A549 treated with dexamethasone at 1 μM for 4 hours (cell line): ENCODE results near the gene PLEKHA1. TPM values are rescaled to one million over a fixed set of nuclear protein-coding genes. Genes with fewer than 3 reads are reported as not detected.

Experiments used
- total RNA-seq: library from RNA; stranded (reverse); fragments of 200-300 nt; extraction: Qiagen RNA extraction; gene quantifications from 5 replicates; pipeline ENCODE4 v1.2.3, GENCODE V29; 2022

PLEKHA1 gene
- total RNA-seq = 18.2 to 28.3 TPM (median 23.9 TPM) in 5 replicates

DNA sequence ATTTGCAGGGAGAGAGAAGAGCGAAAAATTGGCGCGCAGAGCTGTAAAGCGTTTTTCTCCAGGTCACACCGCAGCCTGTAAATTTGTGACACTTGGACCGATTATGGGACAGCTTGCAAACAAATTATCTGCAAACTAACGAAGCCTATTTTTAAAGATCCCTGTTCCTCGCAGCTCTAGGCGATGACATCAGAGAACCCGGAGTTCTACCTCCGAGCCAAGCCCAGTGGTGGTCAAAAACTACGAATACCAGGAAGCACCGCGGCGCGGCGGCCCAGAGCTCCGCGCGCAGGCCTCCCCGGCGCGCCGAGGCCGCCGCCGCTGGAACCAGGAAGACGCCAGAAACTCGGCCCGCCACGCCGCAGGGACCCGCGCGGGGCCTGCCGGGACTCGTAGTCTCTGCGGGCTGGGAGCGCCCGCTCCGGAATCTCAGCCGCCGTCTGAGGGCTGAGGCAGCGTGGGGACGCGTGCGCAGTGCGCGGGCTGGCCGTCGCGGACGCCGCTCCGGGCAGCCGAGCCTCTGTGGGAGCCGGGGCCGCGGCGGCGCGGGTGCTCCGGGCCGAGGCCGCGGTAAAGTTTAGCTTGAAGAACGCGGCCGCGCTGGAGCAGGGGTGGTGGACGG is at the start of gene PLEKHA1:
Gene PLEKHA1, plus strand, starts transcription at position 472 of the 622 bp plus-strand sequence. CDS start 18,493 bp downstream, outside the sequence.

DNA sequence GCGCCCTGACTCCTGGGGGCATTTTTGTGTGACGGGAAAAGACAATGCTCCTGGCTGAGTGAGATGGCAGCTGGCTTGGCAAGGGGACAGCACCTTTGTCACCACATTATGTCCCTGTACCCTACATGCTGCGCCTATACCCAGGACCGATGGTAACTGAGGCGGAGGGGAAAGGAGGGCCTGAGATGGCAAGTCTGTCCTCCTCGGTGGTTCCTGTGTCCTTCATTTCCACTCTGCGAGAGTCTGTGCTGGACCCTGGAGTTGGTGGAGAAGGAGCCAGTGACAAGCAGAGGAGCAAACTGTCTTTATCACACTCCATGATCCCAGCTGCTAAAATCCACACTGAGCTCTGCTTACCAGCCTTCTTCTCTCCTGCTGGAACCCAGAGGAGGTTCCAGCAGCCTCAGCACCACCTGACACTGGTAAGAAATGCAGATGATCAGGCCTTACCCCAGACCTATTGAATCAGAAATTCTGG is 80.1 kb downstream of the PLEKHA1 start, which contains the start of gene ARMS2:
Gene ARMS2, plus strand, starts transcription at position 51 of the 478 bp plus-strand sequence. Its CDS starts 75 bp downstream, at position 126.

DNA sequence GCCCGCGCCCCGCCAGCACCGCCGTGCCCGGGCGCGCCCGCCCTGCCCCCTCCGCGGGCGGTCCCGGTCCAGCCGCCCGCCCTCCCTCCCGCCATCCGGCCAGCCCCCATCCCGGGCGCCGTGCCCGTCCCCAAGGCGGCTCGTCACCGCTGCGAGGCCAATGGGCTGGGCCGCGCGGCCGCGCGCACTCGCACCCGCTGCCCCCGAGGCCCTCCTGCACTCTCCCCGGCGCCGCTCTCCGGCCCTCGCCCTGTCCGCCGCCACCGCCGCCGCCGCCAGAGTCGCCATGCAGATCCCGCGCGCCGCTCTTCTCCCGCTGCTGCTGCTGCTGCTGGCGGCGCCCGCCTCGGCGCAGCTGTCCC is 86.8 kb downstream of the PLEKHA1 start, which contains the start of gene HTRA1:
Gene HTRA1, plus strand, starts transcription at position 187 of the 362 bp plus-strand sequence. Its CDS starts 100 bp downstream, at position 287.

Other genes with a start within 250 kb of the PLEKHA1 start
- 0.43 to 0.81 TPM (median 0.70 TPM) in 5 replicates for gene BTBD16, start 103.4 kb upstream of the PLEKHA1 start, total RNA-seq
- gene ARMS2, start 79.9 kb downstream of the PLEKHA1 start, total RNA-seq = 0.11 TPM in 1 of 5 replicates, not detected in the others
- gene HTRA1, start 86.8 kb downstream of the PLEKHA1 start, total RNA-seq = 50.2 to 65.4 TPM (median 53.2 TPM) in 5 replicates
- 0.24 to 0.33 TPM (median 0.29 TPM) in 5 replicates for gene DMBT1, start 186.0 kb downstream of the PLEKHA1 start, total RNA-seq